IMR-90 (cell line): ENCODE data around the gene SPOCK3.

Source experiments
- CHD1 ChIP-seq: IDR thresholded peaks from 2 replicates; pipeline ENCODE4 v1.6.1; 2012; ENCODE audit warnings: low read depth, low read length, improper control_type of control experiment
- CTCF ChIP-seq: conservative IDR thresholded peaks from 2 replicates; pipeline ENCODE4 v1.5.1; 2012; ENCODE audit warnings: mild to moderate bottlenecking, low read depth, low read length, improper control_type of control experiment
- MAFK ChIP-seq: IDR thresholded peaks from 2 replicates; pipeline ENCODE4 v1.6.1; 2012; ENCODE audit warnings: low read depth, low read length, improper control_type of control experiment
- POLR2A ChIP-seq: IDR thresholded peaks from 2 replicates; pipeline ENCODE4 v1.6.1; 2012; ENCODE audit warnings: mild to moderate bottlenecking, low read depth, low read length
- RFX5 ChIP-seq: IDR thresholded peaks from 2 replicates; pipeline ENCODE4 v1.8.0; 2012; ENCODE audit warnings: low read depth, mild to moderate bottlenecking, low read length, moderate library complexity

GRCh38 chr4:167218022-167218608 lies 16.2 kb downstream of the SPOCK3 start:
- TF ChIP-seq CTCF (no peak), POLR2A (no peak), RFX5 (no peak), CHD1 (no peak), MAFK (no peak)
